ENCODE measurements around the gene ZNF319. TPM values are rescaled to one million over a fixed set of nuclear protein-coding genes. Genes with fewer than 3 reads are reported as not detected.

ZNF319 gene
- total and polyA plus RNA-seq, 8 donors = 1.4 to 11.0 (median 2.7) TPM; not detected in 1

GRCh38 chr16:57967916-57968315 is 32.6 kb downstream of the ZNF319 start:
- no peak overlapping the region for H3K4me3 ChIP-seq
- H3K9me3 ChIP-seq = no peaks in the 10 kb centered on the region
- H3K27ac ChIP-seq = no peak overlapping the region
- H3K36me3 ChIP-seq = no peaks in the 10 kb centered on the region
- peaks cover 0 to 8% (median 0%) of the 10 kb centered on the region in 3 donors for H3K27me3 ChIP-seq
- intact Hi-C loops (cut with DNase I; ENCODE audit: low total_unique reads) = no loop called here
- peaks cover 0 to 14% (median 3%) of the 10 kb centered on the region in 4 donors for H3K4me1 ChIP-seq
- TF ChIP-seq POLR2AphosphoS5 (IDR thresholded peaks at IDR 0.05) (no peak), EP300 (IDR thresholded peaks at IDR 0.05) (no peak), POLR2A (IDR thresholded peaks at IDR 0.05) (no peak)
- TF ChIP-seq, protein P1, sequence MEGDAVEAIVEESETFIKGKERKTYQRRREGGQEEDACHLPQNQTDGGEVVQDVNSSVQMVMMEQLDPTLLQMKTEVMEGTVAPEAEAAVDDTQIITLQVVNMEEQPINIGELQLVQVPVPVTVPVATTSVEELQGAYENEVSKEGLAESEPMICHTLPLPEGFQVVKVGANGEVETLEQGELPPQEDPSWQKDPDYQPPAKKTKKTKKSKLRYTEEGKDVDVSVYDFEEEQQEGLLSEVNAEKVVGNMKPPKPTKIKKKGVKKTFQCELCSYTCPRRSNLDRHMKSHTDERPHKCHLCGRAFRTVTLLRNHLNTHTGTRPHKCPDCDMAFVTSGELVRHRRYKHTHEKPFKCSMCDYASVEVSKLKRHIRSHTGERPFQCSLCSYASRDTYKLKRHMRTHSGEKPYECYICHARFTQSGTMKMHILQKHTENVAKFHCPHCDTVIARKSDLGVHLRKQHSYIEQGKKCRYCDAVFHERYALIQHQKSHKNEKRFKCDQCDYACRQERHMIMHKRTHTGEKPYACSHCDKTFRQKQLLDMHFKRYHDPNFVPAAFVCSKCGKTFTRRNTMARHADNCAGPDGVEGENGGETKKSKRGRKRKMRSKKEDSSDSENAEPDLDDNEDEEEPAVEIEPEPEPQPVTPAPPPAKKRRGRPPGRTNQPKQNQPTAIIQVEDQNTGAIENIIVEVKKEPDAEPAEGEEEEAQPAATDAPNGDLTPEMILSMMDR (IDR thresholded peaks at IDR 0.05) = no peak
- no peak for DNase-seq

DNA sequence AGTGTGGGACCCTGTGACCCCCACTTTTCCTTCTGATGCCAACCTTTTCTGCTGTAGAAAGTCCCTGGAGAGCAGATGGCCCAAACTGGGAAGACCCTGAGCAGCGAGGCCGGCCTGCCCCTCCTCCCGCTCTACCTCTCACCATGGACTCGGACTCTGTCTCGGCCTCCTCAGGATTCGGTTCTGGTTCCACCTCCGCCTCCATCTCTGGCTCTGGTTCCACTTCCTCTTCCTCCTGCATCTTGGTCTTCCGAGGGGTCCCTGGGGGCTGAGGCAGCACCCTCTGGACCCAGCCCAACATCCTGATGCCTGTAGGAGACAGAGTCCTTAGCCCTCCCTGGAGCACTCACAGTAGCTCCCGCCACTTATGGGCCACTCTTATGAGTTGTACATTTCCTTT is 33.5 kb downstream of the ZNF319 start:
- no peaks in the 10 kb centered on the region for H3K36me3 ChIP-seq
- no peak for DNase-seq
- peaks cover 0 to 14% (median 3%) of the 10 kb centered on the region in 4 donors for H3K4me1 ChIP-seq
- no peaks in the 10 kb centered on the region for H3K9me3 ChIP-seq
- H3K27ac ChIP-seq = no peak overlapping the region
- H3K27me3 ChIP-seq = peaks cover 0 to 8% (median 0%) of the 10 kb centered on the region in 3 donors
- 79 to 91% (median 88%) methylated on average over 9 of the region's 9 CpGs for WGBS, 5 donors
- H3K4me3 ChIP-seq = no peak overlapping the region
- TF ChIP-seq, protein P1 (IDR thresholded peaks at IDR 0.05) = no peak
- TF ChIP-seq POLR2A (IDR thresholded peaks at IDR 0.05) = no peak
- no peak for TF ChIP-seq POLR2AphosphoS5 (IDR thresholded peaks at IDR 0.05)
- TF ChIP-seq EP300 (IDR thresholded peaks at IDR 0.05) = no peak
- intact Hi-C loops (cut with DNase I; ENCODE audit: low total_unique reads) = no loop called here

- no peak for DNase-seq
- Histone ChIP-seq H3K27me3 (peaks cover 0 to 6% (median 0%) of the 10 kb centered on the region in 3 donors), H3K9me3 (no peaks in the 10 kb centered on the region), H3K36me3 (no peaks in the 10 kb centered on the region), H3K4me1 (peaks cover 0 to 14% (median 3%) of the 10 kb centered on the region in 4 donors), H3K4me3 (no peak overlapping the region), H3K27ac (no peak overlapping the region)
- intact Hi-C loops (cut with DNase I; ENCODE audit: low total_unique reads) = no loop called here
- TF ChIP-seq POLR2AphosphoS5 (IDR thresholded peaks at IDR 0.05) = peak in 1 of 3 donors; percentile 54
- TF ChIP-seq, protein P1 (IDR thresholded peaks at IDR 0.05) = no peak
- no peak for TF ChIP-seq POLR2A (IDR thresholded peaks at IDR 0.05)
- WGBS, 5 donors = 12 to 35% (median 22%) methylated on average over 4 of the region's 4 CpGs
Measured at GRCh38 chr16:57966204-57966771, 34.2 kb downstream of the ZNF319 start.

GRCh38 chr16:57964157-57964700 is 36.2 kb downstream of the ZNF319 start:
- H3K4me1 ChIP-seq = peaks cover 0 to 14% (median 3%) of the 10 kb centered on the region in 4 donors
- H3K4me3 ChIP-seq = no peak overlapping the region
- no peaks in the 10 kb centered on the region for H3K36me3 ChIP-seq
- intact Hi-C loops (cut with DNase I; ENCODE audit: low total_unique reads) = no loop called here
- TF ChIP-seq POLR2A (IDR thresholded peaks at IDR 0.05) (no peak), EP300 (IDR thresholded peaks at IDR 0.05) (no peak), POLR2AphosphoS5 (IDR thresholded peaks at IDR 0.05) (no peak)
- TF ChIP-seq, protein P1 (IDR thresholded peaks at IDR 0.05) = no peak
- WGBS, 5 donors = 56 to 83% (median 81%) methylated on average over 2 to 10 of the region's 10 CpGs
- H3K27me3 ChIP-seq = peaks cover 0 to 8% (median 0%) of the 10 kb centered on the region in 3 donors
- H3K9me3 ChIP-seq = no peaks in the 10 kb centered on the region
- no peak for DNase-seq
- H3K27ac ChIP-seq = no peak overlapping the region

Measured in stomach (tissue), 9 donors.